Activated CD8-positive, alpha-beta memory T cell treated with anti-CD3 and anti-CD28 coated beads, Interleukin-2, amount 50 U/mL, for 24 hours (primary cell): Measurements from ENCODE around the gene NHLH2.

Source experiments
- DNase-seq: peaks from one replicate; pipeline ENCODE4 v3.0.0-alpha.2; 2020; ENCODE audit errors: extremely low read depth

NHLH2 gene

GRCh38 chr1:115805597-115805996 lies 35.3 kb downstream of the NHLH2 start:
- DNase-seq, result no peak

- DNase-seq, result no peak
These were observed 38.5 kb downstream of the NHLH2 start for GRCh38 chr1:115802416-115802815.

- no peak for DNase-seq
These were observed 43.4 kb downstream of the NHLH2 start for GRCh38 chr1:115797486-115797885.

- DNase-seq, result no peak
These were observed 44.0 kb downstream of the NHLH2 start for GRCh38 chr1:115796897-115797296.

GRCh38 chr1:115796036-115796435 lies 44.9 kb downstream of the NHLH2 start:
- DNase-seq, result no peak

- no peak for DNase-seq
These were observed 45.8 kb downstream of the NHLH2 start for GRCh38 chr1:115794976-115795639.

- no peak for DNase-seq
These were observed 47.8 kb downstream of the NHLH2 start for GRCh38 chr1:115793162-115793561.

GRCh38 chr1:115791816-115792215 lies 49.1 kb downstream of the NHLH2 start:
- no peak for DNase-seq

GRCh38 chr1:115790846-115791245 lies 50.1 kb downstream of the NHLH2 start:
- no peak for DNase-seq

- DNase-seq, result no peak
These were observed 50.6 kb downstream of the NHLH2 start for GRCh38 chr1:115790356-115790755.
